22Rv1 (cell line): ENCODE data around the gene DRD5.
"Not testable (repeated sequence)": the region's sequence is repeated elsewhere in the genome, so short reads cannot be mapped to it uniquely, and the experiment has no call there.

Experiments
- ZFX ChIP-seq: fragments of 450-650 bp; IDR thresholded peaks from 2 replicates; pipeline ENCODE4 v1.6.1; 2017; ENCODE audit warnings: antibody characterized with exemption, borderline replicate concordance
- TF ChIP-seq, protein P1 (sequence below): fragments of 450-650 bp; IDR thresholded peaks from 2 replicates; pipeline ENCODE4 v1.5.1; 2017; ENCODE audit warnings: mild to moderate bottlenecking

DNA sequence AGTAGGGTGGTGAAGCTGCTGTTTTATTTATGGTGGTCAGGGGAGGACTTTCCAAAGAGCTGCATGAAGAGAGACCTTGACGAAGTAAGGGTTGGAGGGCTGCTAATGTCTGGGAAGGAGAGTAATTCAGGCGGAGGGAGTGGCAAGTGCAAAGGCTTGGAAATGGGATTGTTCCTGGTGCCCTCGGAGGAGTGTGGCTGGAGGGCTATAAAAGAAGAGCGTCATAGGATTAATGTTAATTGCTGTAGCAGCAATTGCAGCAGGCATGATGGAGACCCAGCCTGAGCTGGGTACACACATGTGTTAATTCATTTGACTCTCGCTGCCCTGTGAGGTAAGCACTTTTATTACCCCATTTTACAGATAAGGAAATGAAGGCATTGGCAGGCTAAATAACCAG is 4.5 kb downstream of the DRD5 start:
- TF ChIP-seq, protein P1, sequence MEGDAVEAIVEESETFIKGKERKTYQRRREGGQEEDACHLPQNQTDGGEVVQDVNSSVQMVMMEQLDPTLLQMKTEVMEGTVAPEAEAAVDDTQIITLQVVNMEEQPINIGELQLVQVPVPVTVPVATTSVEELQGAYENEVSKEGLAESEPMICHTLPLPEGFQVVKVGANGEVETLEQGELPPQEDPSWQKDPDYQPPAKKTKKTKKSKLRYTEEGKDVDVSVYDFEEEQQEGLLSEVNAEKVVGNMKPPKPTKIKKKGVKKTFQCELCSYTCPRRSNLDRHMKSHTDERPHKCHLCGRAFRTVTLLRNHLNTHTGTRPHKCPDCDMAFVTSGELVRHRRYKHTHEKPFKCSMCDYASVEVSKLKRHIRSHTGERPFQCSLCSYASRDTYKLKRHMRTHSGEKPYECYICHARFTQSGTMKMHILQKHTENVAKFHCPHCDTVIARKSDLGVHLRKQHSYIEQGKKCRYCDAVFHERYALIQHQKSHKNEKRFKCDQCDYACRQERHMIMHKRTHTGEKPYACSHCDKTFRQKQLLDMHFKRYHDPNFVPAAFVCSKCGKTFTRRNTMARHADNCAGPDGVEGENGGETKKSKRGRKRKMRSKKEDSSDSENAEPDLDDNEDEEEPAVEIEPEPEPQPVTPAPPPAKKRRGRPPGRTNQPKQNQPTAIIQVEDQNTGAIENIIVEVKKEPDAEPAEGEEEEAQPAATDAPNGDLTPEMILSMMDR, result not testable (repeated sequence)
- not testable (repeated sequence) for TF ChIP-seq ZFX
